OCI-LY7 (cell line): ENCODE data around the gene MEOX1. TPM values are rescaled to one million over a fixed set of nuclear protein-coding genes. Genes with fewer than 3 reads are reported as not detected.

Experiments
- BruUV-seq: library from RNA; stranded (reverse); fragments of 400-500 nt; replicated peaks from 2 replicates; lab custom pipeline; 2021; lab: Mats Ljungman, UMichigan
- CTCF ChIA-PET: fragments of 300-600 bp; sonication (Branson Sonifier 250); formaldehyde crosslinking; loops from one replicate; lab custom pipeline; 2022; ENCODE audit warnings: antibody characterized with exemption; ENCODE audit not compliant: unreplicated experiment; lab: Charles Lee
- POLR2A ChIA-PET: fragments of 300-600 bp; sonication (Branson Sonifier 250); formaldehyde crosslinking; loops from one replicate; lab custom pipeline; 2022; ENCODE audit warnings: antibody characterized with exemption; lab: Charles Lee
- DNase-seq: peaks from one replicate; pipeline ENCODE4 v3.0.0-alpha.2; 2015; ENCODE audit warnings: low spot score
- H2AFZ ChIP-seq: fragments of 200-600 bp; sonication (generic), shearing (Covaris generic); 2 replicates; pipeline ENCODE4 v1.6.1; 2014; ENCODE audit warnings: mild to moderate bottlenecking, antibody characterized with exemption, low read length, moderate library complexity
- H3K27ac ChIP-seq: fragments of 200-600 bp; sonication (generic); 2 replicates; pipeline ENCODE4 v1.5.1; 2014; ENCODE audit warnings: mixed run types, low read depth, mild to moderate bottlenecking, moderate library complexity, low read length, inconsistent platforms; ENCODE audit not compliant: poor library complexity, severe bottlenecking
- H3K36me3 ChIP-seq: fragments of 200-600 bp; sonication (generic); 2 replicates; pipeline ENCODE4 v1.6.1; 2014; ENCODE audit warnings: mild to moderate bottlenecking, antibody characterized with exemption, low read length, moderate library complexity, mixed read lengths; ENCODE audit not compliant: insufficient read depth
- H3K4me1 ChIP-seq: fragments of 200-600 bp; sonication (generic); 2 replicates; pipeline ENCODE4 v1.5.1; 2014; ENCODE audit warnings: mild to moderate bottlenecking, low read length; ENCODE audit not compliant: insufficient read depth, poor library complexity, severe bottlenecking
- H3K4me2 ChIP-seq: fragments of 200-600 bp; sonication (generic); 2 replicates; pipeline ENCODE4 v1.6.1; 2014; ENCODE audit warnings: mild to moderate bottlenecking, low read length
- H3K4me3 ChIP-seq: fragments of 200-600 bp; sonication (generic); 2 replicates; pipeline ENCODE4 v1.5.1; 2014; ENCODE audit warnings: mild to moderate bottlenecking, low read depth, low read length; ENCODE audit not compliant: poor library complexity, severe bottlenecking
- H3K79me2 ChIP-seq: fragments of 200-600 bp; sonication (generic); 2 replicates; pipeline ENCODE4 v1.6.1; 2016; ENCODE audit warnings: low read depth, mild to moderate bottlenecking, low read length, moderate library complexity, mixed read lengths; ENCODE audit not compliant: insufficient read depth
- H3K9me2 ChIP-seq: fragments of 200-600 bp; sonication (generic); 2 replicates; pipeline ENCODE4 v1.6.1; 2016; ENCODE audit warnings: mild to moderate bottlenecking, low read length, mixed read lengths; ENCODE audit not compliant: insufficient read depth
- H3K9me3 ChIP-seq: fragments of 200-600 bp; sonication (generic); 2 replicates; pipeline ENCODE4 v1.6.1; 2014; ENCODE audit warnings: mild to moderate bottlenecking, mixed run types, low read length, mixed read lengths
- H4K20me1 ChIP-seq: fragments of 200-600 bp; sonication (generic); 2 replicates; pipeline ENCODE4 v1.6.1; 2014; ENCODE audit warnings: mild to moderate bottlenecking, antibody characterized with exemption, low read length, moderate library complexity, mixed read lengths; ENCODE audit not compliant: insufficient read depth
- CTCF ChIP-seq: fragments of 200-600 bp; sonication (generic); conservative IDR thresholded peaks from 2 replicates; pipeline ENCODE4 v1.5.1; 2014; ENCODE audit warnings: mild to moderate bottlenecking, antibody characterized with exemption, low read length, moderate library complexity, mixed read lengths
- EZH2phosphoT487 ChIP-seq: fragments of 200-600 bp; sonication (generic); IDR thresholded peaks from 2 replicates; pipeline ENCODE4 v1.6.1; 2018; ENCODE audit warnings: low read depth, borderline replicate concordance, mild to moderate bottlenecking, mixed run types, antibody characterized with exemption, low read length, moderate library complexity, mixed read lengths
- intact Hi-C: fragments of 100-400 bp; cut with micrococcal nuclease; formaldehyde crosslinking; loops from one replicate; pipeline ENCODE4 v1.10.0; 2022; ENCODE audit not compliant: unreplicated experiment
- total RNA-seq, 2 experiments: library from RNA; depleted of rRNA in 1 of 2; stranded (reverse); fragments of >200 nt in 1 of 2; shearing (Covaris generic) in 1 of 2; gene quantifications; 2 replicates each; pipeline ENCODE4 v1.2.3, GENCODE V29; 2014 to 2022

MEOX1 gene
- total RNA-seq, 2 experiments from 2014 or later: not detected

GRCh38 chr17:43612515-43612914 lies 49.2 kb downstream of the MEOX1 start:
- no peaks in the 10 kb centered on the region for H3K9me2 ChIP-seq
- no peaks in the 10 kb centered on the region for H3K79me2 ChIP-seq
- H3K4me3 ChIP-seq: no peak overlapping the region
- ChIA-PET POLR2A (no interaction called here), CTCF (no interaction called here)
- BruUV-seq: no TSS peak
- H2AFZ ChIP-seq: no peak overlapping the region
- no peaks in the 10 kb centered on the region for H3K36me3 ChIP-seq
- TF ChIP-seq EZH2phosphoT487 (no peak), CTCF (no peak)
- H3K27ac ChIP-seq: no peak overlapping the region
- no peaks in the 10 kb centered on the region for H3K4me1 ChIP-seq
- no peak overlapping the region for H3K4me2 ChIP-seq
- H4K20me1 ChIP-seq: no peaks in the 10 kb centered on the region
- no peak for DNase-seq
- intact Hi-C loops: no loop called here
- H3K9me3 ChIP-seq: no peaks in the 10 kb centered on the region

GRCh38 chr17:43611230-43611969 lies 50.3 kb downstream of the MEOX1 start:
- Histone ChIP-seq H3K4me1 (no peaks in the 10 kb centered on the region), H3K27ac (no peak overlapping the region), H3K9me2 (no peaks in the 10 kb centered on the region), H3K79me2 (no peaks in the 10 kb centered on the region), H3K4me2 (no peak overlapping the region), H2AFZ (no peak overlapping the region), H3K9me3 (no peaks in the 10 kb centered on the region), H3K4me3 (no peak overlapping the region), H4K20me1 (no peaks in the 10 kb centered on the region), H3K36me3 (no peaks in the 10 kb centered on the region)
- DNase-seq: peak; percentile 7
- ChIA-PET CTCF (no interaction called here), POLR2A (no interaction called here)
- 0 out of 2 replicates have a peak, but pooled peaks have one; percentile 8 for TF ChIP-seq CTCF
- no peak for TF ChIP-seq EZH2phosphoT487
- intact Hi-C loops: no loop called here
- BruUV-seq: no TSS peak
